GM21529 (cell line): ENCODE data around the gene GMDS.

Experiments used
- ATAC-seq: cut with Tn5 transposase; IDR thresholded peaks from one replicate; pipeline ENCODE4 v1.9.1; 2021; ENCODE audit not compliant: unreplicated experiment

Gene GMDS

GRCh38 chr6:1622220-1622850, 623.1 kb downstream of the GMDS start:
- ATAC-seq: no peak

GRCh38 chr6:1621070-1621701, 624.2 kb downstream of the GMDS start:
- no peak for ATAC-seq

GRCh38 chr6:1620504-1621069, 624.8 kb downstream of the GMDS start:
- no peak for ATAC-seq

GRCh38 chr6:1619673-1620503, 625.5 kb downstream of the GMDS start:
- ATAC-seq: no peak

GRCh38 chr6:1619098-1619672, 626.2 kb downstream of the GMDS start:
- no peak for ATAC-seq

- ATAC-seq: no peak
These were observed 626.9 kb downstream of the GMDS start for GRCh38 chr6:1618311-1619097.

GRCh38 chr6:1617466-1618310, 627.7 kb downstream of the GMDS start:
- no peak for ATAC-seq

- no peak for ATAC-seq
These were observed 628.5 kb downstream of the GMDS start for GRCh38 chr6:1616701-1617463.

GRCh38 chr6:1615853-1616420, 629.5 kb downstream of the GMDS start:
- ATAC-seq: no peak

GRCh38 chr6:1615151-1615852, 630.1 kb downstream of the GMDS start:
- ATAC-seq: no peak

GRCh38 chr6:1614448-1615150, 630.8 kb downstream of the GMDS start:
- ATAC-seq: no peak

GRCh38 chr6:1613688-1614447, 631.5 kb downstream of the GMDS start:
- ATAC-seq: no peak

- ATAC-seq: no peak
These were observed 632.1 kb downstream of the GMDS start for GRCh38 chr6:1613346-1613687.

- ATAC-seq: no peak
These were observed 632.5 kb downstream of the GMDS start for GRCh38 chr6:1612974-1613306.

GRCh38 chr6:1612299-1612973, 633.0 kb downstream of the GMDS start:
- no peak for ATAC-seq

- ATAC-seq: no peak
These were observed 633.7 kb downstream of the GMDS start for GRCh38 chr6:1611572-1612298.
